Neural progenitor cell (in vitro differentiated cells): ENCODE results near the gene CRIM1.

ENCODE experiments used
- EZH2 ChIP-seq: fragments of 200-600 bp; sonication (generic); IDR thresholded peaks from 2 replicates; pipeline ENCODE4 v1.6.1; 2017; ENCODE audit warnings: antibody characterized with exemption, mild to moderate bottlenecking, moderate library complexity
- EZH2phosphoT487 ChIP-seq: fragments of 200-600 bp; sonication (generic); IDR thresholded peaks from 2 replicates; pipeline ENCODE4 v1.6.1; 2017; ENCODE audit warnings: antibody characterized with exemption
- TF ChIP-seq, protein P1 (sequence below): fragments of 200-600 bp; sonication (generic); IDR thresholded peaks from 2 replicates; pipeline ENCODE4 v1.5.1; 2017; ENCODE audit warnings: antibody characterized with exemption, mild to moderate bottlenecking

DNA sequence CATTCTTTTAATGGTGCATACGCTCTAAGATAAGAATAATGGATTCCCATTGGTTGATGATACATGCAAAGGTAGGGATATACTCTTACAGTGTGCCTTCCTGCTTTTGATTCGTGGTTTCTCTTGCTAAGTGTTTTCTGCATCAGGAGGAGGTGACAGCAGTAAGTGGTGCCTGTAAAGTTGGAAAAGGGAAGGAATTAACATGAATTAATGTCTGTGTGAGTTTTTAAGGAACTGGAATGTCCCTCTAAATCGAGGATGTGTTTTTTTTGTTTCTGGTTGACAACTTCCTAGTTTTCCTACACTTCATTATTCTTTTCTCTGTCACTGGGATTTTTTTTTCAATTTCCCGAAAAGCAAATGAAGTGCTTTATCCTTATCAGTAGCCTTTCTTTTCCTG is 54.4 kb downstream of the CRIM1 start:
- TF ChIP-seq EZH2phosphoT487 (no peak), EZH2 (no peak)
- TF ChIP-seq, protein P1, sequence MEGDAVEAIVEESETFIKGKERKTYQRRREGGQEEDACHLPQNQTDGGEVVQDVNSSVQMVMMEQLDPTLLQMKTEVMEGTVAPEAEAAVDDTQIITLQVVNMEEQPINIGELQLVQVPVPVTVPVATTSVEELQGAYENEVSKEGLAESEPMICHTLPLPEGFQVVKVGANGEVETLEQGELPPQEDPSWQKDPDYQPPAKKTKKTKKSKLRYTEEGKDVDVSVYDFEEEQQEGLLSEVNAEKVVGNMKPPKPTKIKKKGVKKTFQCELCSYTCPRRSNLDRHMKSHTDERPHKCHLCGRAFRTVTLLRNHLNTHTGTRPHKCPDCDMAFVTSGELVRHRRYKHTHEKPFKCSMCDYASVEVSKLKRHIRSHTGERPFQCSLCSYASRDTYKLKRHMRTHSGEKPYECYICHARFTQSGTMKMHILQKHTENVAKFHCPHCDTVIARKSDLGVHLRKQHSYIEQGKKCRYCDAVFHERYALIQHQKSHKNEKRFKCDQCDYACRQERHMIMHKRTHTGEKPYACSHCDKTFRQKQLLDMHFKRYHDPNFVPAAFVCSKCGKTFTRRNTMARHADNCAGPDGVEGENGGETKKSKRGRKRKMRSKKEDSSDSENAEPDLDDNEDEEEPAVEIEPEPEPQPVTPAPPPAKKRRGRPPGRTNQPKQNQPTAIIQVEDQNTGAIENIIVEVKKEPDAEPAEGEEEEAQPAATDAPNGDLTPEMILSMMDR: no peak
